Urinary bladder (tissue), 4 donors: Measurements from ENCODE around the gene UBE2D1. TPM values are rescaled to one million over a fixed set of nuclear protein-coding genes. Genes with fewer than 3 reads are reported as not detected.

ENCODE experiments used
- DNase-seq: peaks from one replicate; pipeline ENCODE4 v3.0.0-alpha.2; 2015; ENCODE audit errors: extremely low spot score
- H3K27ac ChIP-seq: one replicate; pipeline ENCODE4 v1.5.1; 2013; ENCODE audit warnings: low read depth, mild to moderate bottlenecking, moderate library complexity
- H3K36me3 ChIP-seq: one replicate; pipeline ENCODE4 v1.6.1; 2013; ENCODE audit warnings: mild to moderate bottlenecking, moderate library complexity; ENCODE audit not compliant: insufficient read depth
- H3K4me1 ChIP-seq: one replicate; pipeline ENCODE4 v1.6.1; 2013; ENCODE audit warnings: mild to moderate bottlenecking, moderate library complexity; ENCODE audit not compliant: insufficient read depth
- H3K4me3 ChIP-seq: one replicate; pipeline ENCODE4 v1.5.1; 2013; ENCODE audit warnings: low read depth, low read length
- WGBS: extraction: QIAGEN DNeasy Blood & Tissue Kit; methylation state at CpG from one replicate; pipeline ENCODE4 v1.1.7; 2013; 5-methylcytosine and 5-hydroxymethylcytosine counted together
- polyA plus RNA-seq: library from polyadenylated mRNA; stranded (reverse); fragments of 200-250 nt; gene quantifications from one replicate; pipeline ENCODE4 v1.2.3, GENCODE V29; 2013
- total RNA-seq: library from RNA; depleted of rRNA; stranded (reverse); fragments of >200 nt; gene quantifications from one replicate; pipeline ENCODE4 v1.2.3, GENCODE V29; 2014
- donor health status: healthy with polysubstance abuse.
- donor health status: healthy.

UBE2D1 gene
- 34.5 TPM for total RNA-seq
- polyA plus RNA-seq: 13.3 TPM

- no peaks in the 10 kb centered on the region for H3K36me3 ChIP-seq
- H3K4me1 ChIP-seq: no peaks in the 10 kb centered on the region
- under 1% methylated on average over 49 of the region's 49 CpGs for WGBS
- peak; percentile 49 for DNase-seq
- peak within 1 kb of the TSS; percentile 97 for H3K4me3 ChIP-seq
- H3K27ac ChIP-seq: peak within 1 kb of the TSS; percentile 90
Observed at GRCh38 chr10:58334817-58335305, at the start of gene UBE2D1. Gene UBE2D1 (plus strand): TSS chr10:58335006. CDS start chr10:58335202, 196 bp downstream.

- H3K27ac ChIP-seq: no peak overlapping the region
- 61% methylated on average over 5 of the region's 5 CpGs for WGBS
- H3K4me1 ChIP-seq: no peaks in the 10 kb centered on the region
- no peak for DNase-seq
- H3K36me3 ChIP-seq: no peaks in the 10 kb centered on the region
- H3K4me3 ChIP-seq: no peak overlapping the region
Observed at GRCh38 chr10:58291538-58292174, 43.1 kb upstream of the UBE2D1 start.

GRCh38 chr10:58293989-58294388, 40.8 kb upstream of the UBE2D1 start:
- H3K36me3 ChIP-seq: no peaks in the 10 kb centered on the region
- no peak overlapping the region for H3K4me3 ChIP-seq
- DNase-seq: no peak
- H3K4me1 ChIP-seq: no peaks in the 10 kb centered on the region
- no peak overlapping the region for H3K27ac ChIP-seq
- 63% methylated on average over 5 of the region's 5 CpGs for WGBS

- Histone ChIP-seq H3K36me3 (no peaks in the 10 kb centered on the region), H3K4me3 (no peak overlapping the region), H3K27ac (no peak overlapping the region), H3K4me1 (no peaks in the 10 kb centered on the region)
- WGBS: 11% methylated on average over 4 of the region's 4 CpGs
- no peak for DNase-seq
Observed at GRCh38 chr10:58299580-58299979, 35.2 kb upstream of the UBE2D1 start.

GRCh38 chr10:58300676-58301075, 34.1 kb upstream of the UBE2D1 start:
- no peak overlapping the region for H3K4me3 ChIP-seq
- no peak overlapping the region for H3K27ac ChIP-seq
- DNase-seq: no peak
- no peaks in the 10 kb centered on the region for H3K36me3 ChIP-seq
- no peaks in the 10 kb centered on the region for H3K4me1 ChIP-seq

- no peaks in the 10 kb centered on the region for H3K36me3 ChIP-seq
- H3K4me1 ChIP-seq: no peaks in the 10 kb centered on the region
- H3K4me3 ChIP-seq: no peak overlapping the region
- no peak for DNase-seq
- H3K27ac ChIP-seq: no peak overlapping the region
- 51% methylated on average over 2 of the region's 2 CpGs for WGBS
Observed at GRCh38 chr10:58302254-58302653, 32.6 kb upstream of the UBE2D1 start.

- 86% methylated on average over 3 of the region's 3 CpGs for whole genome bisulfite sequencing
- Histone ChIP-seq H3K27ac (no peak overlapping the region), H3K4me1 (no peaks in the 10 kb centered on the region), H3K4me3 (no peak overlapping the region), H3K36me3 (no peaks in the 10 kb centered on the region)
- no peak for DNase-seq
Observed at GRCh38 chr10:58304099-58304633, 30.6 kb upstream of the UBE2D1 start.

- WGBS: 49% methylated on average over 4 of the region's 4 CpGs
- DNase-seq: no peak
- Histone ChIP-seq H3K4me3 (no peak overlapping the region), H3K4me1 (no peaks in the 10 kb centered on the region), H3K36me3 (no peaks in the 10 kb centered on the region), H3K27ac (no peak overlapping the region)
Observed at GRCh38 chr10:58305821-58306220, 29.0 kb upstream of the UBE2D1 start.

GRCh38 chr10:58307676-58308075, 27.1 kb upstream of the UBE2D1 start:
- no peak overlapping the region for H3K4me3 ChIP-seq
- no peaks in the 10 kb centered on the region for H3K4me1 ChIP-seq
- no peak overlapping the region for H3K27ac ChIP-seq
- no peaks in the 10 kb centered on the region for H3K36me3 ChIP-seq
- no peak for DNase-seq
- WGBS: 95% methylated on average over 3 of the region's 3 CpGs

- Histone ChIP-seq H3K4me3 (no peak overlapping the region), H3K36me3 (no peaks in the 10 kb centered on the region)
- DNase-seq: no peak
Observed at GRCh38 chr10:58311026-58311425, 23.8 kb upstream of the UBE2D1 start.

GRCh38 chr10:58316874-58317273, 17.9 kb upstream of the UBE2D1 start:
- no peaks in the 10 kb centered on the region for H3K4me1 ChIP-seq
- DNase-seq: no peak
- no peak overlapping the region for H3K4me3 ChIP-seq
- H3K27ac ChIP-seq: no peak overlapping the region
- H3K36me3 ChIP-seq: no peaks in the 10 kb centered on the region

More at GRCh38 chr10:58311026-58311425, 23.8 kb upstream of the UBE2D1 start:
- no peaks in the 10 kb centered on the region for H3K4me1 ChIP-seq
- H3K27ac ChIP-seq: no peak overlapping the region

GRCh38 chr10:58318346-58318745, 16.5 kb upstream of the UBE2D1 start:
- no peak for DNase-seq
- no peaks in the 10 kb centered on the region for H3K36me3 ChIP-seq
- 31% methylated on average over 2 of the region's 2 CpGs for WGBS

GRCh38 chr10:58319599-58319998, 15.2 kb upstream of the UBE2D1 start:
- DNase-seq: no peak
- WGBS: 93% methylated on average over 1 of the region's 1 CpG
- H3K27ac ChIP-seq: no peak overlapping the region
- H3K4me1 ChIP-seq: no peaks in the 10 kb centered on the region
- no peaks in the 10 kb centered on the region for H3K36me3 ChIP-seq
- no peak overlapping the region for H3K4me3 ChIP-seq

More at GRCh38 chr10:58318346-58318745, 16.5 kb upstream of the UBE2D1 start:
- H3K4me3 ChIP-seq: no peak overlapping the region
- no peaks in the 10 kb centered on the region for H3K4me1 ChIP-seq
- no peak overlapping the region for H3K27ac ChIP-seq

GRCh38 chr10:58320351-58321049, 14.3 kb upstream of the UBE2D1 start:
- Histone ChIP-seq H3K36me3 (no peaks in the 10 kb centered on the region), H3K4me3 (no peak overlapping the region), H3K4me1 (no peaks in the 10 kb centered on the region), H3K27ac (no peak overlapping the region)
- 91% methylated on average over 4 of the region's 4 CpGs for WGBS
- no peak for DNase-seq
